ENCODE results near the gene LDHA. TPM values are rescaled to one million over a fixed set of nuclear protein-coding genes. Genes with fewer than 3 reads are reported as not detected.

Gene LDHA
- polyA plus RNA-seq, 1 experiment, result 946 TPM

- no peak for DNase-seq (ENCODE audit: low read depth)
- H3K27me3 ChIP-seq (ENCODE audit: control insufficient read depth, insufficient read depth, low read length), result no peaks in the 10 kb centered on the region
- ChIA-PET CTCF (no interaction called here), POLR2A (no interaction called here)
- H3K4me3 ChIP-seq (ENCODE audit: low read depth, low read length), result no peak overlapping the region
- TF ChIP-seq CTCF (IDR thresholded peaks at IDR 0.05; ENCODE audit: insufficient read depth, low read depth, low read length), result no peak
- H3K36me3 ChIP-seq (ENCODE audit: control insufficient read depth, insufficient read depth, low read length), result peaks cover 8% of the 10 kb centered on the region
These were observed 25.0 kb upstream of the LDHA start for GRCh38 chr11:18369398-18369797.

- ChIA-PET CTCF (interaction anchor here (0.6 to 1.4 kb wide), 2 partner anchors 12 to 37 kb away, joined by 3 read pairs; no protein-coding TSS in a partner anchor), POLR2A (no interaction called here)
- Histone ChIP-seq H3K27me3 (ENCODE audit: control insufficient read depth, insufficient read depth, low read length) (no peaks in the 10 kb centered on the region), H3K4me3 (ENCODE audit: low read depth, low read length) (no peak overlapping the region), H3K36me3 (ENCODE audit: control insufficient read depth, insufficient read depth, low read length) (peaks cover 2% of the 10 kb centered on the region; the same call in 1 of the 2 replicates)
- no peak for TF ChIP-seq CTCF (IDR thresholded peaks at IDR 0.05; ENCODE audit: insufficient read depth, low read depth, low read length)
- no peak for DNase-seq (ENCODE audit: low read depth)
These were observed 23.1 kb upstream of the LDHA start for GRCh38 chr11:18371279-18371678.

- CTCF ChIA-PET, result interaction anchor here (1.2 kb wide), 1 partner anchor 23 kb away, joined by 4 read pairs; no protein-coding TSS in a partner anchor
- TF ChIP-seq CTCF (IDR thresholded peaks at IDR 0.05; ENCODE audit: insufficient read depth, low read depth, low read length), result no peak
- no peaks in the 10 kb centered on the region for H3K27me3 ChIP-seq (ENCODE audit: control insufficient read depth, insufficient read depth, low read length)
- no peak overlapping the region for H3K4me3 ChIP-seq (ENCODE audit: low read depth, low read length)
- POLR2A ChIA-PET, result no interaction called here
- H3K36me3 ChIP-seq (ENCODE audit: control insufficient read depth, insufficient read depth, low read length), result peaks cover 2% of the 10 kb centered on the region; the same call in 1 of the 2 replicates
- no peak for DNase-seq (ENCODE audit: low read depth)
These were observed 22.2 kb upstream of the LDHA start for GRCh38 chr11:18372201-18372600.

GRCh38 chr11:18374956-18375355, 19.4 kb upstream of the LDHA start:
- no peak for DNase-seq (ENCODE audit: low read depth)
- no peaks in the 10 kb centered on the region for H3K27me3 ChIP-seq (ENCODE audit: control insufficient read depth, insufficient read depth, low read length)
- ChIA-PET POLR2A (interaction anchor here (1.2 kb wide), 1 partner anchor 20 kb away, joined by 3 read pairs; the partner anchor contains the start of gene LDHA), CTCF (no interaction called here)
- H3K4me3 ChIP-seq (ENCODE audit: low read depth, low read length), result no peak overlapping the region
- no peaks in the 10 kb centered on the region for H3K36me3 ChIP-seq (ENCODE audit: control insufficient read depth, insufficient read depth, low read length)
- no peak for TF ChIP-seq CTCF (IDR thresholded peaks at IDR 0.05; ENCODE audit: insufficient read depth, low read depth, low read length)

GRCh38 chr11:18375941-18376340, 18.4 kb upstream of the LDHA start:
- ChIA-PET CTCF (no interaction called here), POLR2A (no interaction called here)
- no peak for DNase-seq (ENCODE audit: low read depth)
- no peaks in the 10 kb centered on the region for H3K27me3 ChIP-seq (ENCODE audit: control insufficient read depth, insufficient read depth, low read length)
- no peaks in the 10 kb centered on the region for H3K36me3 ChIP-seq (ENCODE audit: control insufficient read depth, insufficient read depth, low read length)
- H3K4me3 ChIP-seq (ENCODE audit: low read depth, low read length), result no peak overlapping the region
- no peak for TF ChIP-seq CTCF (IDR thresholded peaks at IDR 0.05; ENCODE audit: insufficient read depth, low read depth, low read length)
